ENCODE results near the gene CNN3. TPM values are rescaled to one million over a fixed set of nuclear protein-coding genes. Genes with fewer than 3 reads are reported as not detected.

The CNN3 gene
- total RNA-seq (2021) (233 and 260 TPM in 2 replicates), Bru-seq, nascent RNA (percentile 95 among the genes with signal in this experiment), BruChase-seq, experiment 1, labeled RNA remaining after a 2-hour chase (percentile 92 among the genes with signal in this experiment), BruChase-seq, experiment 2, labeled RNA remaining after a 6-hour chase (percentile 93 among the genes with signal in this experiment)
- long read RNA-seq, transcript CNN3-201 (7 exons, 2,165 nt): major isoform, 909 of 939 reads
- long read RNA-seq, partial matches to known transcripts: 3 of 939 reads
- long read RNA-seq, other reads (novel, unspliced or antisense): 23 of 939 reads

DNA sequence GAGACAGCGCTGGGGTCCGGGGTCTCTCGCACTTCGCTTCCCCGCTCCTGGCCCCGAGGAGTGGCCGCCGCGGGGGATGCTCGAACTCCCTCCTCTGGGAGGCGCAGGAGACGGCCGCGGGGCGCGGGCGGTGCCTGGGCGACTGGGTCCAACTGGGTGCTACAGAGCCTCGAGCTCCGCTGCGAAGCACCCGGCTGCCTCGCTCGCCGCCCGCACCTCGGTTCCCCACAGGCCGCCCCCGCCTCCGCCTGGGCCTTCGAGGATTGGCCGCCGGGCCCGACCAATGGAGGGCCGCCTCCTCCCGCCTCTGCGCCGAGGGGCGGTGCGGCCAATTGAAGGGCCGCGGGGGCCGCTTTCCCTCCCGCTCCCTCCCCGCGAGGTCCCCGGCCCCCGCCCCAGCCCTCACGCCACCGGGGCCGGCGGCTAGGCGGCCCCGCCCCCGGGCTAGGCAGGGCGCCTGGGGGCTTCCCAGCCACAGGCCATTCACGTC is at the start of gene CNN3:
CNN3 (minus strand) TSS at position 196 of the 490 bp plus-strand sequence. CDS start 216 bp downstream, outside the sequence.
- ChIA-PET CTCF (interaction anchor here (0.6 to 1.3 kb wide), 3 partner anchors 52 to 115 kb away, joined by 3 to 7 read pairs (median 3); no protein-coding TSS in a partner anchor), POLR2A (ENCODE audit: low non-redundant PET) (no interaction called here)
- no TSS peak for BruUV-seq (replicated peaks)
- no peak for TF ChIP-seq EZH2 (IDR thresholded peaks at IDR 0.05; ENCODE audit: borderline replicate concordance, low read depth, low read length, poor library complexity, severe bottlenecking)
- TF ChIP-seq, protein P1, sequence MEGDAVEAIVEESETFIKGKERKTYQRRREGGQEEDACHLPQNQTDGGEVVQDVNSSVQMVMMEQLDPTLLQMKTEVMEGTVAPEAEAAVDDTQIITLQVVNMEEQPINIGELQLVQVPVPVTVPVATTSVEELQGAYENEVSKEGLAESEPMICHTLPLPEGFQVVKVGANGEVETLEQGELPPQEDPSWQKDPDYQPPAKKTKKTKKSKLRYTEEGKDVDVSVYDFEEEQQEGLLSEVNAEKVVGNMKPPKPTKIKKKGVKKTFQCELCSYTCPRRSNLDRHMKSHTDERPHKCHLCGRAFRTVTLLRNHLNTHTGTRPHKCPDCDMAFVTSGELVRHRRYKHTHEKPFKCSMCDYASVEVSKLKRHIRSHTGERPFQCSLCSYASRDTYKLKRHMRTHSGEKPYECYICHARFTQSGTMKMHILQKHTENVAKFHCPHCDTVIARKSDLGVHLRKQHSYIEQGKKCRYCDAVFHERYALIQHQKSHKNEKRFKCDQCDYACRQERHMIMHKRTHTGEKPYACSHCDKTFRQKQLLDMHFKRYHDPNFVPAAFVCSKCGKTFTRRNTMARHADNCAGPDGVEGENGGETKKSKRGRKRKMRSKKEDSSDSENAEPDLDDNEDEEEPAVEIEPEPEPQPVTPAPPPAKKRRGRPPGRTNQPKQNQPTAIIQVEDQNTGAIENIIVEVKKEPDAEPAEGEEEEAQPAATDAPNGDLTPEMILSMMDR (conservative IDR thresholded peaks at IDR 0.05; ENCODE audit: low read depth, low read length): no peak
- H3K4me3 ChIP-seq (ENCODE audit: low read depth, low read length, poor library complexity, severe bottlenecking): peak within 1 kb of the TSS; percentile 61
- peak within 1 kb of the TSS; percentile 86 for H3K27ac ChIP-seq (ENCODE audit: low read depth, low read length, poor library complexity, severe bottlenecking)
- H3K9me3 ChIP-seq (ENCODE audit: low read depth, low read length, poor library complexity, severe bottlenecking): no peaks in the 10 kb centered on the region
- peaks cover 51% of the 10 kb centered on the region for H3K4me1 ChIP-seq (ENCODE audit: insufficient read depth, low read length, poor library complexity, severe bottlenecking)
- H3K27me3 ChIP-seq (replicated peaks; ENCODE audit: insufficient read depth, low read depth, low read length, poor library complexity): no peaks in the 10 kb centered on the region
- intact Hi-C loops (cut with micrococcal nuclease; ENCODE audit: unreplicated experiment): loop anchor here (1.0 to 5.0 kb wide), 3 partner anchors 75 to 116 kb away; no protein-coding TSS in a partner anchor
- peak; percentile 96 for DNase-seq (ENCODE audit: low spot score)
- H3K36me3 ChIP-seq (ENCODE audit: insufficient read depth, low read length, poor library complexity, severe bottlenecking): no peaks in the 10 kb centered on the region

DNA sequence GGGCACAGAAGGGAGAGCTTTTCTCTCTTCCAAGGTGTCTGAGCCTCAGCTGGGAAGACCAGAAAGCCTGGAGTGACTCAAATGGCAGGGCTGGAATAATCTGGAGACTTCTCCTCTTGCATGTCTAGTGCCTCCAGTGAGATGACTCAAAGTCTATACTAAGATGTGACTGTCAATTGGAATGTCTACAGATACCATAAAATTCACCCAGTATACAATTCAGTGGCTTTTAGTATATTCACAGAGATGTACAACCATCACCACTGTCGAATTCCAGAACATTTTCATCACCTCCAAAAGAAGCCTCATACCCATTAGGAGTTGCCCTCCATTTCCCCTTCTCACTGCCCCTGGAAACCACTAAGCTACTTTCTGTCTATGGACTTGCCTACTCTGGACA is 47.9 kb upstream of the CNN3 start:
- H3K4me3 ChIP-seq (ENCODE audit: low read depth, low read length, poor library complexity, severe bottlenecking): no peak overlapping the region
- intact Hi-C loops (cut with micrococcal nuclease; ENCODE audit: unreplicated experiment): no loop called here
- H3K27ac ChIP-seq (ENCODE audit: low read depth, low read length, poor library complexity, severe bottlenecking): peak overlapping the region; percentile 24
- no peak for DNase-seq (ENCODE audit: low spot score)
- no peak for TF ChIP-seq EZH2 (IDR thresholded peaks at IDR 0.05; ENCODE audit: borderline replicate concordance, low read depth, low read length, poor library complexity, severe bottlenecking)
- TF ChIP-seq, protein P1 (conservative IDR thresholded peaks at IDR 0.05; ENCODE audit: low read depth, low read length): no peak
- no peaks in the 10 kb centered on the region for H3K27me3 ChIP-seq (replicated peaks; ENCODE audit: insufficient read depth, low read depth, low read length, poor library complexity)
- H3K36me3 ChIP-seq (ENCODE audit: insufficient read depth, low read length, poor library complexity, severe bottlenecking): no peaks in the 10 kb centered on the region
- POLR2A ChIA-PET (ENCODE audit: low non-redundant PET): no interaction called here
- H3K9me3 ChIP-seq (ENCODE audit: low read depth, low read length, poor library complexity, severe bottlenecking): no peaks in the 10 kb centered on the region
- peaks cover 15% of the 10 kb centered on the region for H3K4me1 ChIP-seq (ENCODE audit: insufficient read depth, low read length, poor library complexity, severe bottlenecking)
- no TSS peak for BruUV-seq (replicated peaks)
- CTCF ChIA-PET: no interaction called here

DNA sequence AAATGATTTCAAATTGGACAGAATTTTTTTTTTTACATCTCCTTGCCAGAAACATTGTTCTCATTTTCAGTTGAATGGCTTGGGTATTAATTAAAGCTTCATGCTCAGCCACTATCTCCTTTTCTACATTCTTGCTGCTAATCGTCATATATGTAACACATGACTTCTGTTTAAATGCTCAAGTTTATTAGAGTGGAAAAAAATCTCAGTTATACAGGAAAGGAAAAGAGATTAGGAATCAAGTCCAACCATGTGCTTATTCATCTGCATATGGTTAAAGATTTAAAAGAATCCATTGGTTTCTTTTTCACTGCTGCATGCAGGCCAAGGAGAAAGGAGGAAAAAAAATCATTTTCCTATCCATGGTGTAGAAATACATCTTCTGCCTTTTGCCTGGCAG is 47.3 kb upstream of the CNN3 start:
- Histone ChIP-seq H3K9me3 (ENCODE audit: low read depth, low read length, poor library complexity, severe bottlenecking) (no peaks in the 10 kb centered on the region), H3K27me3 (replicated peaks; ENCODE audit: insufficient read depth, low read depth, low read length, poor library complexity) (no peaks in the 10 kb centered on the region), H3K36me3 (ENCODE audit: insufficient read depth, low read length, poor library complexity, severe bottlenecking) (no peaks in the 10 kb centered on the region), H3K4me1 (ENCODE audit: insufficient read depth, low read length, poor library complexity, severe bottlenecking) (peaks cover 15% of the 10 kb centered on the region), H3K4me3 (ENCODE audit: low read depth, low read length, poor library complexity, severe bottlenecking) (no peak overlapping the region), H3K27ac (ENCODE audit: low read depth, low read length, poor library complexity, severe bottlenecking) (peak overlapping the region; percentile 24)
- TF ChIP-seq EZH2 (IDR thresholded peaks at IDR 0.05; ENCODE audit: borderline replicate concordance, low read depth, low read length, poor library complexity, severe bottlenecking): no peak
- TF ChIP-seq, protein P1 (conservative IDR thresholded peaks at IDR 0.05; ENCODE audit: low read depth, low read length): no peak
- no TSS peak for BruUV-seq (replicated peaks)
- DNase-seq (ENCODE audit: low spot score): no peak
- ChIA-PET POLR2A (ENCODE audit: low non-redundant PET) (no interaction called here), CTCF (no interaction called here)
- intact Hi-C loops (cut with micrococcal nuclease; ENCODE audit: unreplicated experiment): no loop called here
